T-helper 2 cell treated with Interferon-gamma antibody and Interleukin-4, amounts not matched to agents 5 μg/mL and 100 μg/mL, for 36 hours (primary cell): Measurements from ENCODE around the gene C9orf152.
"Not testable (repeated sequence)": the region's sequence is repeated elsewhere in the genome, so short reads cannot be mapped to it uniquely, and the experiment has no call there.

Experiments
- DNase-seq: peaks from one replicate; pipeline ENCODE4 v3.0.0; 2021; ENCODE audit warnings: low spot score
- H3K27ac Mint-ChIP-seq: one replicate; pipeline ENCODE4 v1.8.0; 2021; ENCODE audit warnings: mild to moderate bottlenecking, mixed read lengths
- H3K27me3 Mint-ChIP-seq: one replicate; pipeline ENCODE4 v1.8.0; 2021; ENCODE audit warnings: low read depth, mixed read lengths
- H3K36me3 Mint-ChIP-seq: one replicate; pipeline ENCODE4 v1.8.0; 2021; ENCODE audit warnings: low read depth, mixed read lengths
- H3K4me1 Mint-ChIP-seq: one replicate; pipeline ENCODE4 v1.8.0; 2021; ENCODE audit warnings: low read depth, mixed read lengths
- H3K4me3 Mint-ChIP-seq: one replicate; pipeline ENCODE4 v1.8.0; 2022; ENCODE audit warnings: mild to moderate bottlenecking, moderate library complexity, mixed read lengths
- H3K9me3 Mint-ChIP-seq: one replicate; pipeline ENCODE4 v1.8.0; 2021; ENCODE audit warnings: mixed read lengths

Gene C9orf152

DNA sequence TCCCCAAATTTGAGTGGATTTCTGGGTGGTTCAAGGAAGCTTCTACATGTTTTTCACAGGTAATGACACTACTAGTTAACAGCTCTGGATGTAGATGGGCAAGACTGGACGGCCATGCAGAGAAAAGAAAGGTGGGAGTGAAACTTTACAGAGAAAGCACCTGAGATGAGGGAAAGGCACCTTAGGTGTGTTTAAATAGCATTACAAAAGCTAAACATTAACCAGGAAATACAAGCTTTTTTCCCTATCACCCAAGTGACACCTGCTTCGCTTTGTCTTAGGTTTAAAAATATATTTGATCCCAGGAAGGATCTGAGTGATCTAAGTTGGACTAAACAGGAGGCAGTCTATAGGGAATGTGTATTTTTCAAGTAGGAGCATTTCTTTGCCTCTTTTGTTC, 8.3 kb downstream of the C9orf152 start:
- Mint-ChIP-seq H3K4me3 (no peak overlapping the region), H3K27me3 (peaks cover 23% of the 10 kb centered on the region), H3K36me3 (no peaks in the 10 kb centered on the region), H3K27ac (no peak overlapping the region), H3K4me1 (no peaks in the 10 kb centered on the region), H3K9me3 (no peaks in the 10 kb centered on the region)
- no peak for DNase-seq

- DNase-seq = no peak
- Mint-ChIP-seq H3K27me3 (peaks cover 14% of the 10 kb centered on the region), H3K36me3 (no peaks in the 10 kb centered on the region), H3K27ac (no peak overlapping the region), H3K4me1 (peaks cover 4% of the 10 kb centered on the region), H3K9me3 (no peaks in the 10 kb centered on the region), H3K4me3 (no peak overlapping the region)
These were observed 9.6 kb downstream of the C9orf152 start for GRCh38 chr9:110198357-110198756.

GRCh38 chr9:110197330-110198187, 10.4 kb downstream of the C9orf152 start:
- Mint-ChIP-seq H3K4me3 (no peak overlapping the region), H3K4me1 (peaks cover 10% of the 10 kb centered on the region), H3K9me3 (no peaks in the 10 kb centered on the region), H3K27me3 (peaks cover 12% of the 10 kb centered on the region), H3K27ac (no peak overlapping the region), H3K36me3 (no peaks in the 10 kb centered on the region)
- DNase-seq = no peak

DNA sequence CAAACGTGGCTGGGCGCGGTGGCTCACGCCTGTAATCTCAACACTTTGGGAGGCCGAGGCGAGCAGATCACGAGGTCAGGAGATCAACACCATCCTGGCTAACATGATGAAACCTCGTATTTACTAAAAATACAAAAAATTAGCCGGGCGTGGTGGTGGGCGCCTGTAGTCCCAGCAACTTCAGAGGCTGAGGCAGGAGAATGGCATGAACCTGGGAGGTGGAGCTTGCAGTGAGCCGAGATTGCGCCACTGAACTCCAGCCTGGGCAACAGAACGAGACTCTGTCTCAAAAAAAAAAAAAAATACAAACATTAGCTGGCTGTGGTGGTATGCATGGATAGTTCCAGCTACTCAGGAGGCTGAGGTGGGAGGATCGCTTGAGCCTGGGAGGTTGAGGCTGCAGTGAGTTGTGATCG, 11.9 kb downstream of the C9orf152 start:
- H3K27me3 Mint-ChIP-seq, DNase-seq, H3K9me3 Mint-ChIP-seq, H3K27ac Mint-ChIP-seq, H3K36me3 Mint-ChIP-seq, H3K4me3 Mint-ChIP-seq: not testable (repeated sequence)
- peaks cover 12% of the 10 kb centered on the region for H3K4me1 Mint-ChIP-seq

- no peaks in the 10 kb centered on the region for H3K36me3 Mint-ChIP-seq
- H3K4me3 Mint-ChIP-seq = no peak overlapping the region
- peaks cover 20% of the 10 kb centered on the region for H3K4me1 Mint-ChIP-seq
- no peak overlapping the region for H3K27ac Mint-ChIP-seq
- DNase-seq = no peak
- H3K9me3 Mint-ChIP-seq = no peaks in the 10 kb centered on the region
- no peaks in the 10 kb centered on the region for H3K27me3 Mint-ChIP-seq
These were observed 15.3 kb downstream of the C9orf152 start for GRCh38 chr9:110192531-110193261.

GRCh38 chr9:110191615-110192014, 16.3 kb downstream of the C9orf152 start:
- Mint-ChIP-seq H3K27ac (no peak overlapping the region), H3K9me3 (no peaks in the 10 kb centered on the region), H3K4me3 (no peak overlapping the region), H3K27me3 (no peaks in the 10 kb centered on the region), H3K4me1 (peaks cover 20% of the 10 kb centered on the region), H3K36me3 (no peaks in the 10 kb centered on the region)
- DNase-seq = no peak

- Mint-ChIP-seq H3K4me1 (peaks cover 23% of the 10 kb centered on the region), H3K9me3 (no peaks in the 10 kb centered on the region), H3K27me3 (no peaks in the 10 kb centered on the region), H3K27ac (no peak overlapping the region), H3K36me3 (no peaks in the 10 kb centered on the region), H3K4me3 (no peak overlapping the region)
- DNase-seq = no peak
These were observed 18.2 kb downstream of the C9orf152 start for GRCh38 chr9:110189559-110190320.

GRCh38 chr9:110188991-110189390, 19.0 kb downstream of the C9orf152 start:
- H3K27ac Mint-ChIP-seq = no peak overlapping the region
- no peak for DNase-seq
- no peak overlapping the region for H3K4me3 Mint-ChIP-seq
- no peaks in the 10 kb centered on the region for H3K9me3 Mint-ChIP-seq
- peaks cover 20% of the 10 kb centered on the region for H3K4me1 Mint-ChIP-seq
- no peaks in the 10 kb centered on the region for H3K27me3 Mint-ChIP-seq
- no peaks in the 10 kb centered on the region for H3K36me3 Mint-ChIP-seq

- Mint-ChIP-seq H3K27ac (no peak overlapping the region), H3K4me1 (peaks cover 23% of the 10 kb centered on the region), H3K36me3 (no peaks in the 10 kb centered on the region)
These were observed 19.9 kb downstream of the C9orf152 start for GRCh38 chr9:110188101-110188500.

GRCh38 chr9:110187126-110187525, 20.8 kb downstream of the C9orf152 start:
- no peak for DNase-seq
- Mint-ChIP-seq H3K27ac (no peak overlapping the region), H3K4me1 (peaks cover 20% of the 10 kb centered on the region), H3K9me3 (no peaks in the 10 kb centered on the region), H3K27me3 (no peaks in the 10 kb centered on the region), H3K36me3 (no peaks in the 10 kb centered on the region), H3K4me3 (no peak overlapping the region)

More at GRCh38 chr9:110188101-110188500, 19.9 kb downstream of the C9orf152 start:
- Mint-ChIP-seq H3K4me3 (no peak overlapping the region), H3K9me3 (no peaks in the 10 kb centered on the region), H3K27me3 (no peaks in the 10 kb centered on the region)
- DNase-seq = no peak

DNA sequence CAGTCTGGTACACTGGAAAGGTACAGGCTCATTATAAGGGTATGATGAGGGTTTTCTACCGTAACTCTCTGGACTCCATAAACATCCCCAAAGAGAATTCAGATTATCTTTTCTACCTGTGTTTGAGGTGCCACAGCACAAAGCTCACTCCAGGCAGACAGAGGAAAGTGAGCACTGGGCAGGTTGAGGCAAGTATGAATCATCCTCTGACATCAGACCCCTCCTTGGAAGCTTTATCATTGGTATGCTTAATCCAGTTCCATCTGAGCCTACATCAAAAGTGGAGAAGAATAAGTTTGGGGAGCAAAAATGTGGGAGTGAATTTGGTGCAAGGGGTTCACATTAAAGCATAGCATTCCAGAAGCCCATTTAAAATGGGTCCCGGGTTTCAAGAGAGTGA, 21.7 kb downstream of the C9orf152 start:
- peaks cover 20% of the 10 kb centered on the region for H3K4me1 Mint-ChIP-seq
- no peaks in the 10 kb centered on the region for H3K9me3 Mint-ChIP-seq
- H3K27ac Mint-ChIP-seq = no peak overlapping the region
- no peaks in the 10 kb centered on the region for H3K27me3 Mint-ChIP-seq
- no peaks in the 10 kb centered on the region for H3K36me3 Mint-ChIP-seq
- DNase-seq = no peak
- no peak overlapping the region for H3K4me3 Mint-ChIP-seq

DNA sequence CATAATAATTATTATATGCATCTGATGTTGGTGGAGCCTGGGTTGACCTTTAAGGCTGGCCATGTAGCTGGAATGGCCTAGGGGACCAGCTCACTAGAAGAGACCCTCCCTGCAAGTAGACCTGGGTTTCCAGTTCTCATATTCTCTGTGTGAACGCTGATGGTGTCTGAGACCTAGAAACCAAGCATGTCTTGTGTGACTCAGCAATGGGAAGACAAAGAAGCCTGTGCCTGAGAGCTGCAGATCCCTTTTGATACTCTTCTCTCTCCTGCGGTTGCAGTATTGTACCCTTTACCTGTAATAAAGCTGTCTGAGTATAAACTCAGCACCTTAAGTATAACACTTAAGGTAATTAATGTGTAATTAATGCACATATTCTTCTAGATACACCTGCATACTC, 22.2 kb downstream of the C9orf152 start:
- Mint-ChIP-seq H3K36me3 (peaks cover 3% of the 10 kb centered on the region), H3K4me3 (no peak overlapping the region), H3K27ac (no peak overlapping the region), H3K27me3 (no peaks in the 10 kb centered on the region), H3K9me3 (peaks cover 4% of the 10 kb centered on the region), H3K4me1 (peaks cover 20% of the 10 kb centered on the region)
- no peak for DNase-seq

GRCh38 chr9:110183208-110184145, 24.5 kb downstream of the C9orf152 start:
- H3K36me3 Mint-ChIP-seq = peaks cover 11% of the 10 kb centered on the region
- no peak overlapping the region for H3K4me3 Mint-ChIP-seq
- H3K27me3 Mint-ChIP-seq = no peaks in the 10 kb centered on the region
- peaks cover 10% of the 10 kb centered on the region for H3K9me3 Mint-ChIP-seq
- peak; percentile 50 for DNase-seq
- H3K4me1 Mint-ChIP-seq = peaks cover 19% of the 10 kb centered on the region
- H3K27ac Mint-ChIP-seq = no peak overlapping the region
